A673 (cell line): ENCODE data around the gene MESD. TPM values are rescaled to one million over a fixed set of nuclear protein-coding genes. Genes with fewer than 3 reads are reported as not detected.

Experiments used
- BruUV-seq: library from RNA; stranded (reverse); fragments of 400-500 nt; replicated peaks from 2 replicates; lab custom pipeline; 2021; lab: Mats Ljungman, UMichigan
- CTCF ChIA-PET: fragments of 300-600 bp; sonication (Branson Sonifier 250); formaldehyde crosslinking; loops from one replicate; lab custom pipeline; 2022; ENCODE audit warnings: antibody characterized with exemption; lab: Charles Lee
- POLR2A ChIA-PET: fragments of 300-600 bp; sonication (Branson Sonifier 250); formaldehyde crosslinking; loops from one replicate; lab custom pipeline; 2022; ENCODE audit warnings: antibody characterized with exemption; ENCODE audit not compliant: low non-redundant PET; lab: Charles Lee
- DNase-seq: peaks from one replicate; pipeline ENCODE4 v3.0.0-alpha.2; 2015; ENCODE audit warnings: low spot score
- H3K27ac ChIP-seq: fragments of 200-600 bp; sonication (generic); 2 replicates; pipeline ENCODE4 v1.5.1; 2016; ENCODE audit warnings: mixed run types, low read depth, mild to moderate bottlenecking, mixed read lengths, antibody characterized with exemption, low read length; ENCODE audit not compliant: poor library complexity, severe bottlenecking
- H3K27me3 ChIP-seq: fragments of 200-600 bp; sonication (generic); replicated peaks from 2 replicates; pipeline ENCODE4 v1.6.1; 2017; ENCODE audit warnings: mixed run types, low read depth, mild to moderate bottlenecking, mixed read lengths, antibody characterized with exemption, low read length; ENCODE audit not compliant: insufficient read depth, poor library complexity
- H3K36me3 ChIP-seq: fragments of 200-600 bp; sonication (generic); 2 replicates; pipeline ENCODE4 v1.6.1; 2016; ENCODE audit warnings: mixed run types, mild to moderate bottlenecking, mixed read lengths, antibody characterized with exemption, low read length; ENCODE audit not compliant: insufficient read depth, poor library complexity, severe bottlenecking
- H3K4me1 ChIP-seq: fragments of 200-600 bp; sonication (generic); 2 replicates; pipeline ENCODE4 v1.6.1; 2017; ENCODE audit warnings: mixed run types, mild to moderate bottlenecking, mixed read lengths, antibody characterized with exemption, low read length; ENCODE audit not compliant: insufficient read depth, poor library complexity, severe bottlenecking
- H3K4me3 ChIP-seq: fragments of 200-600 bp; sonication (generic); 2 replicates; pipeline ENCODE4 v1.5.1; 2016; ENCODE audit warnings: low read depth, mixed run types, mild to moderate bottlenecking, mixed read lengths, low read length; ENCODE audit not compliant: poor library complexity, severe bottlenecking
- H3K9me3 ChIP-seq: fragments of 200-600 bp; sonication (generic); 2 replicates; pipeline ENCODE4 v1.6.1; 2016; ENCODE audit warnings: mixed run types, low read depth, mild to moderate bottlenecking, mixed read lengths, antibody characterized with exemption, low read length; ENCODE audit not compliant: poor library complexity, severe bottlenecking
- CTCF ChIP-seq: fragments of 300-800, 200-600 bp; sonication (generic); conservative IDR thresholded peaks from 2 replicates; pipeline ENCODE4 v1.5.1; 2017; ENCODE audit warnings: low read depth, mild to moderate bottlenecking, antibody characterized with exemption, low read length, moderate library complexity, mixed read lengths
- EZH2 ChIP-seq: fragments of 200-600 bp; sonication (generic); IDR thresholded peaks from 2 replicates; pipeline ENCODE4 v1.6.1; 2017; ENCODE audit warnings: borderline replicate concordance, low read depth, mild to moderate bottlenecking, mixed read lengths, antibody characterized with exemption, low read length; ENCODE audit not compliant: poor library complexity, severe bottlenecking
- intact Hi-C: fragments of 100-400 bp; cut with micrococcal nuclease; formaldehyde crosslinking; loops from one replicate; pipeline ENCODE4 v1.10.0; 2022; ENCODE audit not compliant: unreplicated experiment
- total RNA-seq: library from RNA; stranded (reverse); gene quantifications from 2 replicates; pipeline ENCODE4 v1.2.3, GENCODE V29; 2021

Gene MESD
- total RNA-seq, 1 experiment from 2014 or later: 28.1 TPM

GRCh38 chr15:80999623-81000036 lies 10.0 kb upstream of the MESD start:
- Histone ChIP-seq H3K27me3 (no peaks in the 10 kb centered on the region), H3K27ac (no peak overlapping the region), H3K4me3 (peak overlapping the region; percentile 91), H3K4me1 (peaks cover 14% of the 10 kb centered on the region), H3K9me3 (no peaks in the 10 kb centered on the region), H3K36me3 (no peaks in the 10 kb centered on the region)
- ChIA-PET POLR2A (no interaction called here), CTCF (no interaction called here)
- TF ChIP-seq CTCF (no peak), EZH2 (no peak)
- BruUV-seq: TSS peak; percentile 84
- intact Hi-C loops: loop anchor here (5.0 to 10.0 kb wide), 2 partner anchors 65 to 108 kb away; no protein-coding TSS in a partner anchor
- no peak for DNase-seq

- intact Hi-C loops: no loop called here
- no peaks in the 10 kb centered on the region for H3K27me3 ChIP-seq
- POLR2A ChIA-PET: no interaction called here
- H3K27ac ChIP-seq: no peak overlapping the region
- TF ChIP-seq EZH2 (no peak), CTCF (no peak)
- H3K4me1 ChIP-seq: peaks cover 6% of the 10 kb centered on the region
- H3K36me3 ChIP-seq: no peaks in the 10 kb centered on the region
- H3K4me3 ChIP-seq: no peak overlapping the region
- CTCF ChIA-PET: no interaction called here
- BruUV-seq: no TSS peak
- no peaks in the 10 kb centered on the region for H3K9me3 ChIP-seq
- no peak for DNase-seq
Measured at GRCh38 chr15:80998251-80998650, 8.6 kb upstream of the MESD start.

- Histone ChIP-seq H3K4me3 (no peak overlapping the region), H3K27ac (no peak overlapping the region), H3K9me3 (no peaks in the 10 kb centered on the region), H3K36me3 (no peaks in the 10 kb centered on the region), H3K27me3 (no peaks in the 10 kb centered on the region), H3K4me1 (peaks cover 2% of the 10 kb centered on the region)
- ChIA-PET CTCF (interaction anchor here (0.7 kb wide), 1 partner anchor 268 kb away, joined by 3 read pairs; no protein-coding TSS in a partner anchor), POLR2A (no interaction called here)
- no peak for TF ChIP-seq EZH2
- intact Hi-C loops: no loop called here
- DNase-seq: no peak
- no TSS peak for BruUV-seq
Measured at GRCh38 chr15:80997692-80998091, 8.1 kb upstream of the MESD start.

- intact Hi-C loops: no loop called here
- Histone ChIP-seq H3K4me3 (no peak overlapping the region), H3K4me1 (no peaks in the 10 kb centered on the region), H3K9me3 (no peaks in the 10 kb centered on the region), H3K36me3 (no peaks in the 10 kb centered on the region), H3K27me3 (no peaks in the 10 kb centered on the region), H3K27ac (no peak overlapping the region)
- POLR2A ChIA-PET: no interaction called here
- peak; percentile 59 for TF ChIP-seq CTCF
- TF ChIP-seq EZH2: no peak
- BruUV-seq: no TSS peak
- CTCF ChIA-PET: no interaction called here
- DNase-seq: peak; percentile 42
Measured at GRCh38 chr15:80996247-80996646, 6.6 kb upstream of the MESD start.
